DMS53 treated with DMSO at 0.1 percent for 48 hours (cell line): ENCODE data around the gene LRRC26.
"Not testable (repeated sequence)": the region's sequence is repeated elsewhere in the genome, so short reads cannot be mapped to it uniquely, and the experiment has no call there.

Experiments used
- DNase-seq: peaks from one replicate; lab custom pipeline; 2025; ENCODE audit not compliant: unreplicated experiment; lab: John Stamatoyannopoulos, UW

Gene LRRC26

DNA sequence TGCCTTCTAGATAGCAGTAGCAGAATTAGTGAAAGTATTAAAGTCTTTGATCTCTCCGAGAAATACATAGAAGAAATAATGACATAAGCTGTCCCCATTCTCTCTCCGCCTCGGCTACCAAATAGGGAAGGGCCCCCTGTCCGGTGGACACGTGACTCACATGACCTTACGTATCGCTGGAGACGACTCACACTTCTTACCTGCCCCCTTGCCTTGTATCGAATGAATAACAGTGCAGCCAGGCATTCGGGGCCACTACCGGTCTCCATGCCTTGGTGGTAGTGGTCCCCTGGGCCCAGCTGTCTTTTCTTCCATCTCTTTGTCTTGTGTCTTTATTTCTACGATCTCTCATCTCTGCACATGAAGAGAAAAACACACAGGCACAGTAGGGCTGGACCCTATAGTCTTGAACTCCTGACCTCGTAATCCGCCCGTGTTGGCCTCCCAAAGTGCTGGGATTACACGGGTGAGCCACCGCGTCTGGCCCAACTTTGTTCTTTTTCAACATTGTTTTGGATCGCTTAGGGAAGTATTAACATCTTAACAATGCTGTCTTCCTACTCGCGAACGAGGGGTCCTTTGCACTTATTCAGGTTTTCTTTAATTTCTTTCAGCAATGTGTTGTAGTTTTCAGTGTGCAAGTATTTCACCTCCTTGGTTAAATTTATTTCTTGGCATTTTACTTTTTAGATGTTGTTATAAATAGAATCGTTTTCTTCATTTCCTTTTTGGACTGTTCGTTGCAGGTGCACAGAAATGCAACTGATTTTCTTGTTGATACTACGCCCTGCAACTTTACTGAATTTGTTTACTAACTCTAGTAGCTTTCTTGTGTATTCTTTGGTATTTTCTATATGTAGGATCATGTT is 47.7 kb downstream of the LRRC26 start:
- not testable (repeated sequence) for DNase-seq
